Adrenal gland (tissue), 12 donors: Measurements from ENCODE around the gene HOXD4. TPM values are rescaled to one million over a fixed set of nuclear protein-coding genes. Genes with fewer than 3 reads are reported as not detected.

Experiments used
- DNase-seq, 7 donors: peaks; one replicate each; pipeline ENCODE4 v3.0.0-alpha.2; 2019 to 2020
- H3K27ac ChIP-seq, 5 donors: fragments of 200-600 bp; sonication (generic) in 4 of 5; 1 replicate in 3 of 5; 2 replicates in 2 of 5; pipeline versions ENCODE4 v1.5.1 to v1.8.0; 2016 to 2020; ENCODE audit warnings: mild to moderate bottlenecking in 1 of 5
- H3K27me3 ChIP-seq: fragments of 200-600 bp; 2 replicates; pipeline ENCODE4 v1.8.0; 2021
- H3K36me3 ChIP-seq, 2 donors: fragments of 200-600 bp; replicated peaks in 1 of 2; 1 replicate in 1 of 2; 2 replicates in 1 of 2; pipeline versions ENCODE4 v1.5.1 to v1.8.0; 2018 to 2022
- H3K4me1 ChIP-seq, 2 donors: fragments of 200-600 bp; replicated peaks in 1 of 2; 1 replicate in 1 of 2; 2 replicates in 1 of 2; pipeline versions ENCODE4 v1.5.1 to v1.8.0; 2018 to 2021
- H3K4me3 ChIP-seq, 4 donors: fragments of 200-600 bp; sonication (generic) in 3 of 4; one replicate each; pipeline ENCODE4 v1.5.1; 2016 to 2018
- H3K9me3 ChIP-seq, 3 donors: fragments of 200-600 bp; sonication (generic) in 1 of 3; replicated peaks in 1 of 3; 1 replicate in 2 of 3; 2 replicates in 1 of 3; pipeline versions ENCODE4 v1.5.1 to v1.8.0; 2016 to 2021
- POLR2A ChIP-seq, 2 donors: fragments of 450-650 bp; IDR thresholded peaks; one replicate each; pipeline ENCODE4 v1.6.1; 2017; ENCODE audit warnings: antibody characterized with exemption in 2 of 2, mild to moderate bottlenecking in 2 of 2, moderate library complexity in 1 of 2
- WGBS, 4 donors: extraction: QIAGEN DNeasy Blood & Tissue Kit in 2 of 4; methylation state at CpG; one replicate each; pipeline versions ENCODE4 v1.1.5 to v1.1.7; 2013 to 2017; 5-methylcytosine and 5-hydroxymethylcytosine counted together
- intact Hi-C, 2 donors: fragments of 100-400 bp; cut with DNase I; formaldehyde crosslinking; loops; one replicate each; pipeline versions ENCODE4 v1.14.1 to v1.15.0; 2022 to 2023
- polyA plus RNA-seq, 3 donors: library from polyadenylated mRNA; stranded (reverse); fragments of 200-250 nt in 2 of 3; fragments of 350-450 nt in 1 of 3; fragmentation: Illumina TruSeq in 1 of 3; extraction: RNeasy Lipid Tissue Mini Kit (QIAGEN cat#74804) in 1 of 3; gene quantifications; one replicate each; pipeline ENCODE4 v1.2.3, GENCODE V29; 2013 to 2014
- total RNA-seq, 9 donors: library from RNA; depleted of rRNA in 4 of 9; stranded (reverse); fragments of >200 nt in 4 of 9; fragments of 120-200 nt in 1 of 9; fragmentation: NEBNext Ultra II Directional in 1 of 9; extraction: Animal tissue kit (Norgen Biotek cat#: 25700) in 1 of 9; gene quantifications; one replicate each; pipeline versions ENCODE4 v1.1.0 to v1.2.4, GENCODE V29; 2013 to 2023
- TF ChIP-seq, protein P1 (sequence below), 6 experiments: fragments of 450-650 bp in 4 of 6; fragments of 200-600 bp in 2 of 6; sonication (generic) in 1 of 6; IDR thresholded peaks; 1 replicate in 5 of 6; 2 replicates in 1 of 6; pipeline versions ENCODE4 v1.5.1 to v1.8.0; 2016 to 2021; ENCODE audit warnings: antibody characterized with exemption in 6 of 6, mild to moderate bottlenecking in 2 of 6, moderate library complexity in 1 of 6
- donor health status: healthy with polysubstance abuse.
- donor health status: Bipolar disorder and iron deficiency.
- donor health status: DM: yes; HTN: yes; CAD: no.
- donor health status: DM: no; HTN: no; CAD: no.
- donor health status: DM: no; HTN: no; CAD: no.
- donor health status: DM: yes; HTN: yes; CAD: no.

The HOXD4 gene
- total and polyA plus RNA-seq, 12 donors = 1.9 to 38.5 (median 9.3) TPM

GRCh38 chr2:176188774-176189680 is 37.7 kb downstream of the HOXD4 start:
- no peaks in the 10 kb centered on the region for H3K36me3 ChIP-seq
- H3K4me1 ChIP-seq = peaks cover 10 to 16% of the 10 kb centered on the region in 2 donors
- peak in 1 of 7 donors; percentile 18 for DNase-seq
- no peaks in the 10 kb centered on the region for H3K9me3 ChIP-seq
- peaks cover 17% of the 10 kb centered on the region for H3K27me3 ChIP-seq
- WGBS, 4 donors = 6 to 11% (median 7%) methylated on average over 41 to 98 of the region's 98 CpGs
- H3K4me3 ChIP-seq = peak overlapping the region in 3 of 4 donors; percentile 6 to 78 (median 36)
- TF ChIP-seq POLR2A (IDR thresholded peaks at IDR 0.05) = no peak
- TF ChIP-seq, protein P1, sequence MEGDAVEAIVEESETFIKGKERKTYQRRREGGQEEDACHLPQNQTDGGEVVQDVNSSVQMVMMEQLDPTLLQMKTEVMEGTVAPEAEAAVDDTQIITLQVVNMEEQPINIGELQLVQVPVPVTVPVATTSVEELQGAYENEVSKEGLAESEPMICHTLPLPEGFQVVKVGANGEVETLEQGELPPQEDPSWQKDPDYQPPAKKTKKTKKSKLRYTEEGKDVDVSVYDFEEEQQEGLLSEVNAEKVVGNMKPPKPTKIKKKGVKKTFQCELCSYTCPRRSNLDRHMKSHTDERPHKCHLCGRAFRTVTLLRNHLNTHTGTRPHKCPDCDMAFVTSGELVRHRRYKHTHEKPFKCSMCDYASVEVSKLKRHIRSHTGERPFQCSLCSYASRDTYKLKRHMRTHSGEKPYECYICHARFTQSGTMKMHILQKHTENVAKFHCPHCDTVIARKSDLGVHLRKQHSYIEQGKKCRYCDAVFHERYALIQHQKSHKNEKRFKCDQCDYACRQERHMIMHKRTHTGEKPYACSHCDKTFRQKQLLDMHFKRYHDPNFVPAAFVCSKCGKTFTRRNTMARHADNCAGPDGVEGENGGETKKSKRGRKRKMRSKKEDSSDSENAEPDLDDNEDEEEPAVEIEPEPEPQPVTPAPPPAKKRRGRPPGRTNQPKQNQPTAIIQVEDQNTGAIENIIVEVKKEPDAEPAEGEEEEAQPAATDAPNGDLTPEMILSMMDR (IDR thresholded peaks at IDR 0.05) = no peak
- H3K27ac ChIP-seq = peak overlapping the region in 1 of 5 donors; percentile 11
- intact Hi-C loops = no loop called here

- intact Hi-C loops = no loop called here
- peaks cover 17% of the 10 kb centered on the region for H3K27me3 ChIP-seq
- H3K36me3 ChIP-seq = no peaks in the 10 kb centered on the region
- TF ChIP-seq, protein P1 (IDR thresholded peaks at IDR 0.05) = no peak
- TF ChIP-seq POLR2A (IDR thresholded peaks at IDR 0.05) = no peak
- peaks cover 10 to 16% of the 10 kb centered on the region in 2 donors for H3K4me1 ChIP-seq
- no peak for DNase-seq
- peak overlapping the region in 1 of 4 donors; percentile 78 for H3K4me3 ChIP-seq
- no peak overlapping the region for H3K27ac ChIP-seq
- WGBS, 4 donors = 47 to 60% (median 53%) methylated on average over 28 of the region's 28 CpGs
- no peaks in the 10 kb centered on the region for H3K9me3 ChIP-seq
Observed at GRCh38 chr2:176189681-176190641, 38.6 kb downstream of the HOXD4 start.

GRCh38 chr2:176192351-176192750 is 41.0 kb downstream of the HOXD4 start:
- no peaks in the 10 kb centered on the region for H3K36me3 ChIP-seq
- peaks cover 10 to 16% of the 10 kb centered on the region in 2 donors for H3K4me1 ChIP-seq
- WGBS, 4 donors = 35 to 66% (median 54%) methylated on average over 1 of the region's 1 CpG
- peaks cover 17% of the 10 kb centered on the region for H3K27me3 ChIP-seq
- H3K4me3 ChIP-seq = no peak overlapping the region
- no peak for DNase-seq
- intact Hi-C loops = no loop called here
- H3K9me3 ChIP-seq = no peaks in the 10 kb centered on the region
- TF ChIP-seq, protein P1 (IDR thresholded peaks at IDR 0.05) = no peak
- no peak for TF ChIP-seq POLR2A (IDR thresholded peaks at IDR 0.05)
- H3K27ac ChIP-seq = no peak overlapping the region

GRCh38 chr2:176193048-176193447 is 41.7 kb downstream of the HOXD4 start:
- 26 to 32% (median 28%) methylated on average over 1 of the region's 1 CpG for WGBS, 4 donors
- DNase-seq = no peak
- Histone ChIP-seq H3K36me3 (no peaks in the 10 kb centered on the region), H3K9me3 (no peaks in the 10 kb centered on the region), H3K27me3 (peaks cover 23% of the 10 kb centered on the region), H3K4me3 (no peak overlapping the region), H3K27ac (no peak overlapping the region), H3K4me1 (peaks cover 10 to 16% of the 10 kb centered on the region in 2 donors)
- intact Hi-C loops = no loop called here
- no peak for TF ChIP-seq POLR2A (IDR thresholded peaks at IDR 0.05)
- TF ChIP-seq, protein P1 (IDR thresholded peaks at IDR 0.05) = no peak
